ENCODE data around the gene PLVAP. TPM values are rescaled to one million over a fixed set of nuclear protein-coding genes. Genes with fewer than 3 reads are reported as not detected.

Gene PLVAP
- total RNA-seq, 1 experiment from 2014 or later, result not detected

- H3K27me3 ChIP-seq (ENCODE audit: insufficient read depth, low read length), result no peaks in the 10 kb centered on the region
- no peak within 1 kb of the TSS for H3T11ph ChIP-seq (ENCODE audit: low read length)
- peaks cover 11% of the 10 kb centered on the region for H3K23me2 ChIP-seq (ENCODE audit: insufficient read length, low read depth, low read length, poor library complexity, severe bottlenecking)
- H3K9ac ChIP-seq (ENCODE audit: extremely low read depth, insufficient read length, low read length), result peak within 1 kb of the TSS; percentile 66
- peak within 1 kb of the TSS; percentile 2 for H3K27ac ChIP-seq (ENCODE audit: insufficient read length, low read depth, low read length)
- peaks cover 30 to 44% of the 10 kb centered on the region in 2 experiments for H3K4me1 Mint-ChIP-seq
- H3K27me3 Mint-ChIP-seq (ENCODE audit: low read depth), result no peaks in the 10 kb centered on the region; the same call in 1 of the 2 replicates
- no peak within 1 kb of the TSS for H2AFZ ChIP-seq (ENCODE audit: low read length)
- no peak within 1 kb of the TSS for H2AK5ac ChIP-seq (ENCODE audit: insufficient read length, low read length)
- no peak within 1 kb of the TSS for H2BK20ac ChIP-seq (ENCODE audit: low read depth, low read length, poor library complexity, severe bottlenecking)
- H3K4me2 ChIP-seq (ENCODE audit: insufficient read depth, insufficient read length, low read length), result peak within 1 kb of the TSS; percentile 76
- peaks cover 3 to 7% (median 7%) of the 10 kb centered on the region in 3 experiments; a peak in 6 of 7 replicates for H3K36me3 Mint-ChIP-seq (ENCODE audit: insufficient read depth in 1 of 3, low read depth in 3 of 3)
- H3K56ac ChIP-seq (ENCODE audit: insufficient read length, low read depth, low read length), result no peak within 1 kb of the TSS
- H3K9me3 ChIP-seq (ENCODE audit: control insufficient read depth, low read depth, low read length), result no peaks in the 10 kb centered on the region
- peak within 1 kb of the TSS; percentile 2 for H3K18ac ChIP-seq (ENCODE audit: insufficient read length, low read depth, low read length)
- no peak within 1 kb of the TSS for H3K23ac ChIP-seq (ENCODE audit: insufficient read length, low read depth, low read length)
- peak within 1 kb of the TSS; percentile 89 to 96 (median 89) for H3K27ac Mint-ChIP-seq
- no peak within 1 kb of the TSS for H2BK15ac ChIP-seq (ENCODE audit: low read depth, low read length)
- no peaks in the 10 kb centered on the region for H3K9me3 Mint-ChIP-seq
- no peak within 1 kb of the TSS for H2BK5ac ChIP-seq (ENCODE audit: insufficient read length, low read length)
- H4K8ac ChIP-seq (replicated peaks; ENCODE audit: insufficient read length, low read depth, low read length), result no peak within 1 kb of the TSS
- peak; percentile 100 for DNase-seq
- no CpG with 5 or more reads among the region's 55 CpGs for WGBS (ENCODE audit: extremely low coverage, insufficient read length, low lambda C conversion rate)
- TF ChIP-seq CTCF (conservative IDR thresholded peaks at IDR 0.05), result peak; percentile 78
- no peak within 1 kb of the TSS for H4K5ac ChIP-seq (ENCODE audit: insufficient read length, low read depth, low read length)
- no peak within 1 kb of the TSS for H2BK12ac ChIP-seq (ENCODE audit: insufficient read length, low read depth, low read length)
- H3K79me2 ChIP-seq (ENCODE audit: insufficient read depth, low read length), result peaks cover 4% of the 10 kb centered on the region; the same call in 1 of the 2 replicates
- no peaks in the 10 kb centered on the region for H4K20me1 ChIP-seq (ENCODE audit: control insufficient read depth, insufficient read depth, insufficient read length)
- H2BK120ac ChIP-seq (ENCODE audit: low read depth, low read length, poor library complexity, severe bottlenecking), result no peak within 1 kb of the TSS
- H3K79me1 ChIP-seq (ENCODE audit: insufficient read depth, low read depth, low read length, poor library complexity, severe bottlenecking), result peaks cover 2% of the 10 kb centered on the region
- no peak within 1 kb of the TSS for H4K91ac ChIP-seq (ENCODE audit: insufficient read length, low read depth, low read length)
- peak within 1 kb of the TSS; percentile 75 to 97 for H3K4me3 Mint-ChIP-seq
- no peak within 1 kb of the TSS for H3K4ac ChIP-seq (ENCODE audit: low read depth, low read length)
- H3K4me1 ChIP-seq (ENCODE audit: insufficient read depth, low read length), result peaks cover 3% of the 10 kb centered on the region; the same call in 1 of the 2 replicates
- peak within 1 kb of the TSS; percentile 61; the same call in 1 of the 2 replicates for H3K14ac ChIP-seq (ENCODE audit: insufficient read depth, low read length)
These were observed 71.4 kb downstream of the PLVAP start, which contains the start of gene MRPL34 for GRCh38 chr19:17305517-17306284. TSS of gene MRPL34 (plus strand) at chr19:17305872. CDS start at chr19:17305893, 21 bp downstream.
